Putamen (tissue), 1 donor: ENCODE data around the gene CFAP92.

Experiments
- DNase-seq: peaks from one replicate; pipeline ENCODE4 v3.0.0-alpha.2; 2016; ENCODE audit warnings: low spot score

Gene CFAP92

DNA sequence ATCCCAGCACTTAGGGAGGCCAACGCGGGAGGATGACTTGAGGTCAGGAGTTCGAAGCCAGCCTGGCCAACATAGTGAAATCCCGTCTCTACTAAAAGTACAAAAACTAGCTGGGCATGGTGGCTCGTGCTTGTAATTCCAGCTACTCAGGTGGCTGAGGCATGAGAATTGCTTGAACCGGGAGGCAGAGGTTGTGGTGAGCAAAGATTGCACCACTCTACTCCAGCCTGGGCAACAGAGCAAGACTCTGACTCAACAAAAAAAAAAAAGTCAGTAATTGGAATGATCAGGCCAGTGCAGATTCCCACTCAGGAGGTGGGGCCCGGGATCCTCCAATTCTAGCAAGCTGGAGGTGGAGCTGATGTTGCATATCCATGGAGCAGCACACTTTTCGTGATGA, 5.6 kb downstream of the CFAP92 start:
- no peak for DNase-seq

DNA sequence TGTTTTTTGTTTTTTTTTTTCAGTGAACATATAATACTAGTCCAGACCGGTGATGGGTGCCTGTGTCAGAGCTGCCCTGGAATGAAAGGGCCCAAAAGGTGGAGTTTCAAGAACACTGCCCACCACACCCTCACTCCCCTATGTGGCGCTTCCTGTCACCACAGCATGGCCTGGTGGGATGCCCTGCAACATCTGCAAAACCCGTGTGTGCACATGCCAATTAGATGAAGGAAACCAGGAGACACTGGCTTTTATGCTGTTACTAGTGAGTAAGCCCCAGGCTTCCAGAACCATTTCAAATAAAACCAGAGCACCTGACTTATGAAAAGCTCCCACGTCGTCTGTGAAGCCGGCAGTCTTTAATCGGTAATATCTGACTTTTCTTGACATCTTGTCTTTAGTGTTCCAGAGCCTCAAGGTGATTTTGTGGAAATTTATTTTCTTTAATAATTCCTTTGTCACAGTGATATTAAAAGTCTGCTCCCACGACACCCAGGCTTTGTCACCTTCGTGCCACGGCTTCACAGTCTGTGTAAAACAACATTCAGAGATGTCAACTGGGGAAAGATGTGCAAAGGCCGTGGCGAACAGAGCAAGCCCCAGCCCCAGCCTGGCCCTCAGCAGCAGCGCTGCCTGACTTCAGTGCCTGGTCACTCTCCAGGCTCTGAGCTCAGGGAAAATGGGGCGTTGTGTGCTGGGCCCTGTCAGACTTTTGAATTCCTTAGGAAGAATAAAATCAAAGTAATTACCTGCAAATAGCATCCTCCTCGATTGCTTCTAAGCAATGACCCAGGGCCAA, 6.4 kb downstream of the CFAP92 start:
- DNase-seq, result no peak

DNA sequence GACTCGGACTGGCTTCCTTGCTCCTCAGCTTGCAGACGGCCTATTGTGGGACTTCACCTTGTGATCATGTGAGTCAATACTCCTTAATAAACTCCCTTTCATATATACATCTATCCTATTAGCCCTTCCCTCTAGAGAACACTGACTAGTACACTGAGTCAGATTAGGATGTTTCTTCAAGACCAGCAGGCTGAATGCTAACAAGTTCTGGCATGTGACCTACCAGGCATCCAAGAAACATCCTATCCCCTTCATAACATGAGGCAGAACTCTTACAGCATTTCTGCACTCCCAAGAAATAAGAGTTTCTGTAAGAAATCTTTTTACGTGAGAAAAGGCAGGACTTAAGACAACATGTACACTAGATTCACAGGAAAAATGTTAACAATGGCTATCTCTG, 9.3 kb downstream of the CFAP92 start:
- no peak for DNase-seq

DNA sequence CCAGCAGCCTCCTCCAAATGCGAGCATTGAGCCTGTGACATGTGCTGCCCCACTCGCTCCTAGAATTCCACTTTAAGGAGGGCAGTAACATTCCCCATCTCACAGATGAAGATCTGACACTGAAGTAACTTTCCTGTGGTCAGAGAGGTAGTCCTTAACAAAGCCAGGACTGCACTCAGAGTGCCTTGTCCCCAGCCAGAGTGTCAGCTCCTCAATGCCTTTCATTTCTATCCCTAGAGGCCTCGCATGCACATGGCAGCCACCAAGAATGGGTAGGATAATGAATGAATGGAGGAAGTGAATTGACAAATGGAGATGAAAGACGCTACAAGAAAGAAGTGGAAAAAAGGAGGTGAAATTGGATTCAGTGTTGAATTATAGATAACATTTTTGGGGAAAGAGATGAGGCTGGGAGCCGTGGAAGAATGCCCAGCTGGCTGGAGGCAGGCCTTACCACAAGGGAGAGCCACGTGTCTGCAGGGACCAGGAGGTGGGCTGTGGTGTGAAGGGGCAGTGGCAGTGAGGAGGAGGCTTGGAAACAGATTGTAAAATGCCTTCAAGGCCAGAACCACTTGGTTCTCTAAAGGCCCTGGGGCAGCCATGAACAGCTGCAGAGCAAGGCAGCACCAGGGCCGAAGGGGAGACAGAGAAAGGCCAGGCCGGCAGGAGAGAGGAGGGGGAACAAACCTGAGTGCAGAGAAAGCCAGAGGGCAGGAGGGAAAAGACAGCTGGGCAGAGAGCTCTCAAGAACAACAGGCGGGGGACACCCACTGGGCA, 10.4 kb downstream of the CFAP92 start:
- no peak for DNase-seq

DNA sequence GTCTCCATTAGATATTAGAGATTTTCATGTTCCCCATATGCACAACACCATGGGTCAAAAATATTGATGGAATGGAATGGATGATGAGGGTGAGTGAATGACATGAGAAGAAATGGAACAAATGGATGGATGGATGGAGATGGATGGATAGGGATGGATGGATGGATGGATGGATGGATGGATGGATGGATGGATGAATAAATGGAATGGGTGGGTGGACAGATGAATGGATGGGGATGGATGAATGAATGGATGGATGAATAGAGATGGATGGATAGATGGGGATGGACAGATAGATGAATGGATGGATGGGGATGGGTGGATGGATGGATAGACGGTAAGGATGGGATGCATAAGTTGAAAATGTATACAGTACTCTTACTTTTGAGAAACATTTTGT, 18.6 kb downstream of the CFAP92 start:
- DNase-seq, result no peak

DNA sequence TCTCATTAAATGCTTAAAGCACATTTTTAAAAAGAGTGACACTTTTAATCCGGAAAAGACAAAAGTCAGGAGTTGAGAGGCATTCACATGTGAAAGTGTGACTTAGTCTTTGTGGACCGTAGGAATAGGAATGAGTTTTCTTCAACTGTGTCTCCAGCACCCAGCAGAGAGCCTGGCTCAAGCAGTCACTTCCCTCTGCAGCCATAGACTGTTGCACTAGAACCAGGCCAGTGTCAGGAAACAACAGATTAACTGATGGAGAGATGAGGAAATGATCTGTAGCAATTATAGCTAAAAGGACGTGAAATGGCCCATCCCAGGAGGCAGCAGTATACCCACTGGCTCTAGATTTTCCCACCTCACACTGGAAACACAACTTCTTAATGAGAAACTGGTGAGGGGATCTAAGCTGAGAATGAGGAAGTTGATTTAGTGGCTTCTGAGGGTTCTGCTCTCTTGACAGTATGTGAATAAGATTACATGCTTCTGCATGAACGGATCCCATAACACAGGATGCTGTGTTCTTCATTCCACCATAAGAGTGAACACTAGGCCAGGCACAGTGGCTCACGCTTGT, 19.8 kb downstream of the CFAP92 start:
- no peak for DNase-seq

DNA sequence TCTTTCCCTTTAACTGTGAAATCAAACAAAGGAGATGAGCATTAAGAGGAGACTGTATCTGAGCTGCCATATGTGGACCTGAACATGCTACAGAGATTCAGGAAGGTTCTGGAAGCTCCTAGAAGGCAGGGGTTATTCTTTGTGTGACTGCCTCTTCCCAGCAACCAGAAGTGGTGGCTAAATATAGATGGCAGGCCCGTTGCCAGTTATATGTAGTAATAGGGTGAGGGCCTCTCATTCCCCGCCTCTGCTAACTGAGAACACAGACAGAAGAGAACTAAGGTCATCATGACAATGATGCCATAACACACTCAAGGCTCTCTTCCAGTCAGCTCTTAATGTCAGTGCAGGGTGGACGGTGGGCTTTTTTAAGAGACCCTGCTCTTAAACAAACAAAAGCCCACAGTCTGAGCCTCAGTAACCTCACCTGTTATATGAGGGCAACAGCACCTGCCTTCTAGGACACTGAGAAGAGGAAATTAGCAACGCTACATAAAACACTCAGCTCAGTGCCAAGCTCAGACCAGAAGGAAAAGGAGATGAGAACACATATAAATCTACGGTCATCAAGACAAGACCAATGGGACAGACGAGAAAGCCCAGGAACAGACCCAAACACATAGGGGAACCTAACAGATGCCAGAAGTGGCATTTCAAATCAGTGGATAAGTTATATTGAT, 22.3 kb downstream of the CFAP92 start:
- no peak for DNase-seq

DNA sequence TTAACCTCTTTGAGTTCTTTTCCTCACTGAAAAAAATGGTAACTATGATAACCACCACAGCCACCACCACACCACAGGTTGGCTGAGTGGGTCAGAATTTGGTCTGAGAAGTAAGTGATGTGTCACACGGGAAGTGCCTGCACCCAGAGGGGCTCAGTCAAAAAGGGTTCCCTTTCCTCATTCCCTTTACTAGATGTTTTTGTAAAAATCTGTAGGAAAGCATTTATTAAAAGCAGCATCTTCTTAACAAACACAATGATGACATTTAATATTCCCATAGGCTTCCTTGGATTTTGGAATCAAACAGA, 23.2 kb downstream of the CFAP92 start:
- no peak for DNase-seq

DNA sequence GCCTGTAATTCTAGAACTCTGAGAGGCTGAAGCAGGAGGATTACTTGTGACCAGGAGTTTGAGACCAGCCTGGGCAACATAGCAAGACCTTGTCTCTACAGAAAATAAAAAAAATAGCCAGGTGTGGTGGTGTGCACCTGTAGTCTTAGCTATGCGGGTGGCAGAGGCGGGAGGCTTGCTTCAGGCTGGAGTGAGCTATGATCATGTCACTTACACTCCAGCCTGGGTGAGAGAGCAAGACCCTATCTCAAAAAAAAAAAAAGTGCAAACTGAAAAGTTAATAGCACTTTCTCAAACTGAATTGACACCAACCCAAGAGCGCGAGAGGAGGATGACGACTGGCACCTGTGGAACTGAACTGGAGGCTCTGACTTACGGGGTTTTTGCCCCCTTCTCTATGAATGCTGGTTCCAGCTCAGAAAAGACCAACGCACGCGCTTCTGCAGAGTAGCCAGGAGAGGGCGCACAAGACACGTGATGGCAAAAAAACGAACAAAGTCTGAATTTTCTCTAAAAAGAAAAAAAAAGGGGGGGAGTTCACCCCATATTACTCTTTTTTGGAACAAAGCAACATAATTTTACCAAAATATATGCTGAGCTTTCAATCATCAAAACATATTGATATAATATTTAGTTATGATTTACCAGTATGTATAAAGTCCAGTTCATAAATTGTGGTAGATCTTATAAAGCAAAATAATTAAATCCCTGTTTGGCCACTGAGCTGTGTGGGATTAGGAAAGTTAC, 23.7 kb downstream of the CFAP92 start:
- DNase-seq, result peak; percentile 24

DNA sequence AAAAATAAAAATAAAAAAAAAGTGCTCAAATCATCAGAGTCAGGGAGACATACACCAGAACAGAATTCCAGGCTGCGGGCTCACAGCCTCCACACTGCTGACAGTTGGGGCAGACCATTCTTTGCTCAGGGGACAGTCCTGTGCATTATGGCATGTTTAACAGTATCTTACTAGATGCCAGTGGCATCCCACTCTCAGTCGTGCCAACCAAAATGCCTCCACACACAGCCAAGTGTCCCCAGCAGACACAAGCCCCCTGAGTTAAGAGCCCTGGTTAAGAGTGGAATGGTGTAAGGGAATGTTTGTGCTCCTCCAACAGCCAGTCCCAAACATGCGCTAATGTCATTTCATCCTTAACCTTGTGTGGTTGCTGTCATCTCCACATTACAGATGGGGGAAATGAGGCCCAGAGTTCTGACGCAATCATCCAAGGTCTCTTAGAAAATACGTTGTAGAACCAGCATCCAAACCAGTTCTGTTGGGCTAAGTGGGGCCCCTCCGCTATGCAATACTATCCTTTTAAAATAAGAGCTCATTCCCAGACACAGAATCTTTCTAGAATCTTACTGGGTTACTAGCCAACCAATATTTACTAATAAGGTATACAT, 26.0 kb downstream of the CFAP92 start:
- no peak for DNase-seq

DNA sequence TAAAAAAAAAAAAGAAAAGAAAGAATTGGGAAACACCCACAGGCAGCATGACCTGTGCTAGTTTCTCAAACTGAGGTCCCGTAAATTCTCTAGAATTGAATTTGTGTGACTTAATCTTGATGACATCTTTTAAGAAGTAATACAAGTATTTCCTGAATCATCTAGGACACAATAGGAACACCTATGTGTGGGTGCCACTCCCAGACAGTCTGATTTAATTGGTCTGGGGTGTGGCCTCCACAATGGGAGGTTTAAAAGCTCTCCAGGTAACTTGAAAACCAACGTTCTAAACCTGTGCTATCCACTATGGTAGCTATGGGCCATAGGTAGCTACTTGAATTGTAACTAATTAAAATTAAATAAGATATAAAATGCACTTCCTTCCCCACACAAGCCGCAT, 28.1 kb downstream of the CFAP92 start:
- DNase-seq, result no peak

DNA sequence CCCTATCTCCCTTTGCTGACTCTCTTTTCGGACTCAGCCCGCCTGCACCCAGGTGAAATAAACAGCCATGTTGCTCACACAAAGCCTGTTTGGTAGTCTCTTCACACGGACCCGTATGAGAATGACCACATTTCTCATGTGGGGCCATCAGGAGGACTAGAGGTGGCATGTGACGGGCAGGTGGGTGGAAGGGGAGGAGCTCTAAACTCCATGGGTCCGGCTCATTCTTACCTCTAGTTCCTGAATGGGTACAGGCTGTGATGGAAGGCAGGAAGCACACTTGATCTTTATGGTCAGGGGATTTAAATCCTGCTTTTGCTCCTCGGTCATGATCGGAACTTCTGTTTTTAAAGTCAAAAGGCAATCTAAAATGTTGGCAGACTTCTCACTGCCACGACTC, 28.6 kb downstream of the CFAP92 start:
- no peak for DNase-seq

DNA sequence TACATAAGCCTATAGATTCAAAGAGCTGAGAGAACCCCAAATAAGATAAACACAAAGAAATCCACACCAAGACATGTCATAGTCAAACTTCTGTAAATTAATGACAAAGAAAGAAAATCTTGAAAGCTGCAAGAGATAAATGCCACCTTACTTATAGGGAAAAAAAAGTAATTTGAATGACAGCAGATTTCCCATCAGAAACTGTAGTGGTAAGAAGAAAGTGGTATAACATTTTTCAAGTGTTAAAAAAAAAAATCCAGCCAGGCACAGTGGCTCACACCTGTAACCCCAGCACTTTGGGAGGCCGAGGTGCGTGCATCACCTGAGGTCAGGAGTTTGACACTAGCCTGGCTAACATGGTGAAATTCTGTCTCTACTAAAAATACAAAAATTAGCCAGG, 37.4 kb downstream of the CFAP92 start:
- DNase-seq, result no peak

DNA sequence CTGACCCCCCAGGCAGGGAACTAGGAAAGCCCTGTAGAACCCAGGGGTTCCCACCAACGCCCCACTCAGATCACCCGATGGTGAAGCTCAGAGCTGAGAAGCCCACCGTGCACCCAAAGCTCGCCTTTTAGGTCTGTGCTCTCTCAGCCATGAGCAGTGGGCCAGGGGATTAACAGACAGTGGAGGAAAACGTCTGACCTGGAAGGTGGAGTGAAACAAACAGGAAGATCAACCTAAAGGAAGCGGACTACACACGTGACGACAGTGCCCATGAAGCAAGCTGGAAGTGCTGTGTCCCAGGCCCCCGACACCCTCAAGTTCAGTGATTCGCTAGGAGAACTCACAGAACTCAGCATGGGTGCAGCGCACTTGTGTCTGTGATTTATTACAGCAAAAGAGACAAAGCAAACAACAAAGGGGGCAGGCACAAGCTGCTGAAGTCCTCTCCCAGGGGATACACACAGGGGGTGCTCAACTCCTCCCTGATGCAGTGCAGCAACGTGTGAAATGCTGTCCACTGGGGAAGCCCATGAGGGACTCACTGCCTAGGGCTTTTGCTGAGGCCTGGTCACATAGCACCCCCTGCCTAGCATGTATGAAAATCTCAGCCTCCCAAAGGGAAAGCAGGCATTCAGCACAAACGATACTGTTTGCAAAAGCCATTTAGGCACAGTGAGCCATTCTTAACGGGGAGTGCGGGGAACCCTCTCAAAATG, 43.5 kb downstream of the CFAP92 start:
- no peak for DNase-seq

DNA sequence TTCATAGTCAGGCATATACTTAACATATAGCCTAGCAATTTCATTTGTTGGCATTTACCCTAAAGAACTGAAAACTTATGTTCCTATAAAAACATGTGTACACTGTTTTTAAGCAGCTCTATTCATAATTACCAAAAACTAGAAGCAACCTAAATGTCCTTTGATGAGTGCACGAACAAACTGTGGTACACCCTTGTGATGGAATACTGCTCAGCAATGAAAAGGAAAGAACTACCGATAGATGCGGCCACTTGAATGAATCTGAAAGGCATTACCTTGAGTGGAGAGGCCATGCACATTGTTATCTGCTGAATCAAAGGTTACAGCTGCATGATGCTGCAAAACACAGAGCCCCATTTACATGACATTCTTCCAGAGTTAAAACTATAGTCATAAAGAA, 44.7 kb downstream of the CFAP92 start:
- DNase-seq, result no peak

DNA sequence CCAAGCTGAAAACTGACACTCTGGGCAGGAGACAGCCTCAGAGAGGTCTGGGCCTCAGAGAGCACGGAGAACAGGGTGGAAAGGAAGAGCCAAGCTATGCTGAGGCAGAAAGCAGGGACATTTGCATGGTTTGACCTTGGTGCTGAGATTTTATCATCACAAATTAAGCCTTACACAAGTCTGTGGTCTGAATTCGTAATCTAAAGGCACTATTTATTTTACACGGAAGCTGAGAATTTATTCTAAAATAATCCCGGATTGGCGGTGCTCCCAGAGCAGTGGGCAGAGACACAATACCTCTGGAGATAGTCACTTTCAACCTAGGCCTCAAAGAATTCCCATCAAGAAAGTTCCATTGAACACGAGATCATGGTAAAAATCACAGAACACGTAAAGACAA, 47.5 kb downstream of the CFAP92 start:
- no peak for DNase-seq

DNA sequence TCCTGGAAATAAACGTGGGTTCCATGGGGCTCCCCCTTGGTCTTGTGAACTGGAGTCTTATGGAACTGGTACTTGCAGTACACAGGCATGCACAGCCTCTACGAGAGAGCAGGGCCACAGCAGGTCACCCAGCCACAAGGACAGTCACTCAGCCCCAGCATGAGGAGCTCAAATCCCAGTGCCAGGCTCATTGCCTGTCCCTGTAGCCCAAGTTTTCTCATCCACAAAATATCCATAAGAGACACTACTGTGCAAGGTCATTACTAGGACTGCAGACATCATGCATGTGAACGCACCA, 48.0 kb downstream of the CFAP92 start:
- DNase-seq, result no peak

DNA sequence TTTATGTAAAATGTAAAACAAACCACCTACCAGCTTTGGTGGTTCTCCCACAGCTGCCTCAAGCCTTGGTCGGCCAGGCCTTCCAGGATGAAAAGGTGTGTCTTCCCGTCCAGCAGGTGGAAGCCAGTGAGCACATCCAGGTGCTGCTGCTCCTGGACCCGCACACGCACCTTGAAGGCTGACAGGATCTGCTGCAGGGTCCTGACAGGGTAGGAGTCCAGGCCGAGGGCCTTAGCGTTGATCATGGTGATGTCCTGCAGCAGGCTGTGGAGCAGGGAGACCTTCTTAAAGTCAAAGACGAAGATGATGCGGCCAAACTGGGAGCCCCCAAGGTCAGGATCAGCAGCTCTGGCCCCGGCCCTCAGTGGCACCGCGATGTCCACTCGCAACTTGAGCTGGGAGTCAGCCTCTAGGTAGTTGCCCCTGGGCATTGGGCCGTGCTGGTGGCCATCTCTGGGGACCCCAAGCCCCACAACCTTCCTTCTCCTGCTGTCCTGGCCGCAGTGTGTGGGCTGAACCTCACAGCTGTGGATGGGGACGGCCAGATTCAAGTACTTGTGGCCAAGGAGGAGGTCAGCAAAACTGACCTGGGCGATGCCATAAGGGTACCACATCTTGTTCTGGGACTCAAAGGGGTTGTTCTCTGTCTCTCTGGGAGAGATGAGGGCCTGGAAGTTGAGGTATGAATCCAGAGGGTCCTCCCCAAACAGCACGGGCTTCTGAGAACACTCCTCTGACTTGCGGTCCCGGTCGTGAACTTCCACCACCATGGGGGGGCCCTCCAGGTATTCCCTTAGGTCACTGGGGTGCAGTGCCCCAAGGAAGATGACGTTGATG, 48.6 kb downstream of the CFAP92 start:
- no peak for DNase-seq

DNA sequence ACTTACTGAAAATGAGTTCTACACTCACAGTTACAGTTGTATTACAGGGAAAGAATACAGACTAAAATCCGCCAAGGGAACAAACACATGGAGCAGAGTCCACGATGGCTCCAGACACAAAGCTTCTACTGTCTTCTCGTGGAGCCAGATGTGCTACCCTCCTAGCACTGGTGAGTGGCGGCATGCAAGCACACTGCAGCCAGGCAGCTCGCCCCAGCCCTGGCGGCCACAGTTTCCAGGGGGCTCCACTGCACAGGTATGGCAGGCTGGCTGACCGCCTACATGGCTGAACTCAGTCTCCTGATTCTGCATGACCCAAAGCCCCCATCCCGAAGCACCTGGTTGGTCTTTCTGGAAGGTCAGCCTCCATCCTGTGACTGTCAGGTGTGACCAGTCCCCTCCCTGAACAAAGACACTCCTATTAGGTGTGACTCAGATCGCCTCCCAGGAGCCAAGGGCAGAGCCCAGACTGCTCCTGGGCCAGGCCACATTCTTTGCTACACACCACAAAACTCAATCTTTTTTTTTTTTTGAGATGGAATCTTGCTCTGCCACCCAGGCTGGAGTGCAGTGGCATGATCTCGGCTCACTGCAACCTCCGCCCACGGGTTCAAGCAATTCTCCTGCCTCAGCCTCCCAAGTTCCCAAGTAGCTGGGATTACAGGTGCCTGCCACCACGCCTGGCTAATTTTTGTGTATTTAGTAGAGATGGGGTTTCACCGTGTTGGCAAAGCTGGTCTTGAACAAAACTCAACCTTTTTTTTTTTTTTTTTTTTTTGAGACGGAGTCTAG, 51.5 kb downstream of the CFAP92 start:
- DNase-seq, result no peak

DNA sequence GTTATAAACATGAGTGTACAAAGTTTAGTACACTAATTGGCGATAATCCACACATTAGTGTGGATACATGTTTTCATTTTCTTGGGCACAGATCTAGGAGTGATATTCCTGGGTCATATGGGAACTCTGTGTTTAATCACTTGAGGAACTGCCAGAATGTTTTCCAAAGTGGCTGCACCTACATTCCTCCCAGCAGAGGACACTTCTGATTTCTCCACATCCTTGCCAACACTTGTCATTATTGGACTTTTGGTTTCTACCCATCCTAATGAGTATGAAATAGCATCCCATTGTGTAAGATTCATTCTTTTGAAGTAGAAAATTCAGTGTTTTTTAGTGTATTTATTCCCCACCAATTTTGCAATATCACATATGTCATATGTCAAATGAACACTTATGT, 53.6 kb downstream of the CFAP92 start:
- no peak for DNase-seq
